GM18520 (cell line): ENCODE results near the gene EHD1.

Experiments used
- ATAC-seq: cut with Tn5 transposase; IDR thresholded peaks from one replicate; pipeline ENCODE4 v1.9.1; 2021; ENCODE audit not compliant: unreplicated experiment

Gene EHD1

GRCh38 chr11:64891880-64892279 is 13.5 kb upstream of the EHD1 start:
- ATAC-seq = no peak

GRCh38 chr11:64891215-64891848 is 12.9 kb upstream of the EHD1 start:
- no peak for ATAC-seq

- no peak for ATAC-seq
Observed at GRCh38 chr11:64890522-64890939, 12.1 kb upstream of the EHD1 start.

- no peak for ATAC-seq
Observed at GRCh38 chr11:64888729-64889511, 10.5 kb upstream of the EHD1 start.

- no peak for ATAC-seq
Observed at GRCh38 chr11:64888406-64888728, 9.9 kb upstream of the EHD1 start.

- peak; percentile 59 for ATAC-seq
Observed at GRCh38 chr11:64887757-64888405, 9.5 kb upstream of the EHD1 start.

- no peak for ATAC-seq
Observed at GRCh38 chr11:64887234-64887756, 8.9 kb upstream of the EHD1 start.

- no peak for ATAC-seq
Observed at GRCh38 chr11:64885367-64886286, 7.2 kb upstream of the EHD1 start.

- no peak for ATAC-seq
Observed at GRCh38 chr11:64884019-64884418, 5.6 kb upstream of the EHD1 start.

- ATAC-seq = no peak
Observed at GRCh38 chr11:64883575-64883974, 5.2 kb upstream of the EHD1 start.

GRCh38 chr11:64882243-64882642 is 3.8 kb upstream of the EHD1 start:
- ATAC-seq = no peak

GRCh38 chr11:64881476-64881875 is 3.1 kb upstream of the EHD1 start:
- ATAC-seq = no peak

- ATAC-seq = no peak
Observed at GRCh38 chr11:64880240-64881001, 2.0 kb upstream of the EHD1 start.

- no peak for ATAC-seq
Observed at GRCh38 chr11:64879244-64879900, 951 bp upstream of the EHD1 start.

- ATAC-seq = no peak
Observed at GRCh38 chr11:64878223-64878493, 263 bp downstream of the EHD1 start.

- no peak for ATAC-seq
Observed at GRCh38 chr11:64877390-64878222, 815 bp downstream of the EHD1 start.

- no peak for ATAC-seq
Observed at GRCh38 chr11:64876835-64877341, 1.5 kb downstream of the EHD1 start.

- no peak for ATAC-seq
Observed at GRCh38 chr11:64876229-64876750, 2.1 kb downstream of the EHD1 start.
